Activated naive CD8-positive, alpha-beta T cell treated with anti-CD3 and anti-CD28 coated beads for 36 hours (primary cell): ENCODE measurements around the gene ARID1A. TPM values are rescaled to one million over a fixed set of nuclear protein-coding genes. Genes with fewer than 3 reads are reported as not detected.

ENCODE experiments used
- DNase-seq: peaks from one replicate; pipeline ENCODE4 v3.0.0; 2021
- H3K27ac Mint-ChIP-seq: one replicate; pipeline ENCODE4 v1.8.0; 2022; ENCODE audit warnings: mild to moderate bottlenecking, moderate library complexity, mixed read lengths
- H3K27me3 Mint-ChIP-seq: one replicate; pipeline ENCODE4 v1.8.0; 2022; ENCODE audit warnings: mild to moderate bottlenecking, mixed read lengths
- H3K36me3 Mint-ChIP-seq: one replicate; pipeline ENCODE4 v1.8.0; 2021; ENCODE audit warnings: mild to moderate bottlenecking, mixed read lengths
- H3K4me1 Mint-ChIP-seq: one replicate; pipeline ENCODE4 v1.8.0; 2021; ENCODE audit warnings: mixed read lengths
- H3K4me3 Mint-ChIP-seq: one replicate; pipeline ENCODE4 v1.8.0; 2022; ENCODE audit warnings: mild to moderate bottlenecking, moderate library complexity, mixed read lengths
- H3K9me3 Mint-ChIP-seq: one replicate; pipeline ENCODE4 v1.8.0; 2022; ENCODE audit warnings: mixed read lengths
- total RNA-seq, 2 experiments: library from RNA; stranded (reverse); gene quantifications; one replicate each; pipeline ENCODE4 v1.2.3, GENCODE V29; 2021

ARID1A gene
- total RNA-seq, 2 experiments from 2014 or later: 75.6 to 78.4 TPM

DNA sequence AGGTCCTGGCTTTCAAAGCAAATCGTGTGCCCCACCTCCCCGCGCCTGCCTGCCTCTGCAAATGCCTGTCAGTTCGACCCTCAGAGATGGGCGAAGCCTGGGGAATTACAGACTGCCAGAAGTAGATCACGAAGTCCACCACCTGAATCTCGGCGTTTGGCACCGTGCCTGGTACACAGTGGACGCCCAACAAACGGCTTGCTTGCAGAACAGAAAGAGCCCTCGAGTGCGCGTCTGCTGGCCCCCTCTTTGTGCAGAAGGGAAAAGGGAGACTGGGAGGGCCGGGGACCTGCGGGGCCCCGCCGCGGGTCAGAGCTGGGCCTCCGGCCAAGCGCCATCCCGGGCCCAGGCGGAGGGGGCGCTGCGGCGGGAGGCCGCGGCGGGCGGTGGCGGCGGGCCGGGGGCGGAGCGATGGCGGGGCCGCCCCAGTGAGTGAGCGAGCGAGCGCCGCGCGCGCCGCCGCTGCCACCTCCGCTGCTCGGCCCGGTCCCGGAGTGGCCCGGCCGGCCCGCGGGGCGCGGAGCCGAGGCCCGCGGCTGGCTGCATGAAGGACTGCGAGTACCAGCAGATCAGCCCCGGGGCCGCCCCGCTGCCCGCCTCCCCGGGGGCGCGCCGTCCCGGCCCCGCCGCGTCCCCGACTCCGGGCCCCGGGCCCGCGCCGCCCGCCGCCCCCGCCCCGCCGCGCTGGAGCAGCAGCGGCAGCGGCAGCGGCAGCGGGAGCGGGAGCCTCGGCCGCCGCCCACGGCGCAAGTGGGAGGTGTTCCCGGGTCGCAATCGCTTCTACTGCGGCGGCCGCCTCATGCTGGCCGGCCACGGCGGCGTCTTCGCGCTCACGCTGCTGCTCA, 130.7 kb downstream of the ARID1A start, which contains the start of gene ZDHHC18:
TSS of gene ZDHHC18 (plus strand) at position 428 of the 845 bp plus-strand sequence. CDS start at position 545, 117 bp downstream.
- Mint-ChIP-seq H3K4me3 (peak within 1 kb of the TSS; percentile 95), H3K4me1 (peaks cover 54% of the 10 kb centered on the region), H3K9me3 (no peaks in the 10 kb centered on the region), H3K36me3 (peaks cover 28% of the 10 kb centered on the region), H3K27me3 (no peaks in the 10 kb centered on the region), H3K27ac (peak within 1 kb of the TSS; percentile 91)
- peak; percentile 84 for DNase-seq

DNA sequence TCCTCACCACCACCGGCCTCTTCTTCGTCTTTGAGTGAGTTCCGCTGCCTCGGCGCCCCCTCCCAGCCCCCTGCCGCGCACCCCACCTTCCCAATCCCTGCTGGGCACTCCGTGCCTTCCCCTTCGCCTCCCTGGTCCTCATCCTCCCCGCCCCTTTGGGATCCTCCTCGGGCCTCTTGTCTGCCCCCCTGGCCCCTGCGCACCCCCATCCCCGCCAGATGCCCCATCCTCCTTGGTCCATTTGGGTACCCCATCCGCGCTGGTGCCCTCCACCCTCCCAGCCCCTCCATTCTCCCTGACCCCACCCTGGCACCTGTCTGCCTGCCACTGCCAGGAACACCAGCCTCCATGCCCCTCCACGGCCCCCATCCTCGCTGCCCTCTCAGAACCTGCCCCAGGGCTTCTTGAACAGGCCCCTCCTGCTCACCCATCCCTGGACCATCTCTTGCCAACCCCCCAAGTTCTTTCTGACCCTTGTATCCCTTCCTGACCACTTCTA, 131.3 kb downstream of the ARID1A start:
- H3K27me3 Mint-ChIP-seq: no peaks in the 10 kb centered on the region
- peaks cover 33% of the 10 kb centered on the region for H3K36me3 Mint-ChIP-seq
- H3K27ac Mint-ChIP-seq: peak overlapping the region; percentile 91
- H3K4me1 Mint-ChIP-seq: peaks cover 60% of the 10 kb centered on the region
- H3K9me3 Mint-ChIP-seq: no peaks in the 10 kb centered on the region
- DNase-seq: no peak
- H3K4me3 Mint-ChIP-seq: peak overlapping the region; percentile 95

DNA sequence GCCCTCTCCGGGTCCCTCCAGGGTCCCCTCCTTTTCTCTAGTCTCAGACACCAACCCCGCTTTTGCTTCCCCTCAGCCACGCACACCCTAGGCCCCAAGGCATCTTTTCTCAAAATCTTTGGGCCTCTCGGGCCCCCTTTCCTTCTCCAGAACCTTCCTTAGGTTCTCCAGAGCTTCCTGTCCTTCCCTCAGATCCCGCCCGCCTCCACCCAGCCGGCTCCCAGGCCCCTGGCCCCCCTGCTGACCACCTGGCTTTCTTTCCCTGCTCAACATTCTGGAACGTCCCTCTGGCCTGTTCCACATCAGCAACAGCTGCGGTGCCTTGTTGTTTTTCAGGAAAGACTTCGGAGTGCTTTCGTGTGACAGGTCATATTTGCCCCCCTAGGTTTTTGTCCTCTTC, 131.8 kb downstream of the ARID1A start:
- DNase-seq: no peak
- Mint-ChIP-seq H3K27me3 (no peaks in the 10 kb centered on the region), H3K4me1 (peaks cover 65% of the 10 kb centered on the region), H3K9me3 (no peaks in the 10 kb centered on the region), H3K27ac (peak overlapping the region; percentile 91), H3K36me3 (peaks cover 35% of the 10 kb centered on the region), H3K4me3 (peak overlapping the region; percentile 95)

DNA sequence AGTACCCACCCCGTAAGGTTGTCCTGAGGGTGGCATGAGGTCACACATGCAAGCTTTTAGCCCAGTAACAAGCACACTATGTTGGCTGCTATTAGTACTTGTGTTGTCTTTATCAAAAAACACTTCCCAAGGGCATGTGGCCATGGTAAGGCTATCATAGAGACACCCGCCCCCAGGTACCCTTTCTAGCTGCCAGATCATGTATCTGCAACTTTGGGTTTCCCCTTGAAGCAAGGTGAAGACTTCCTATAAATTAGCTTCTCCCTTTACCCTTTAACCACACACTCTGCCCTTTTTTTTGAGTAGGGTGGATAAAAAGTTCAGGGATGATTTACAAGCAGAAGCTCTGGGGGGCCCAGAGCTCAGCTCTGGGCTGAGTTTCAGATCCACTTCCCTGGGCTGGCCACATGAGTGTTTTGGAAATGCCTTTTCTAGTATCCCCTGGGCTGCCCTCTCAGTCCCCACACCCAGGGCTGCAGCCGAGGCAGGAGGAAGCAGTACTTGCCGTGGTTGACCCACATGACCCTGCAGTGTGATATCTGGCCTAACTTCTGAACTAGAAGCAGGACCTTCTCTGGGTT, 132.7 kb downstream of the ARID1A start:
- H3K27me3 Mint-ChIP-seq: no peaks in the 10 kb centered on the region
- peaks cover 40% of the 10 kb centered on the region for H3K36me3 Mint-ChIP-seq
- peak overlapping the region; percentile 95 for H3K4me3 Mint-ChIP-seq
- H3K4me1 Mint-ChIP-seq: peaks cover 69% of the 10 kb centered on the region
- DNase-seq: no peak
- peak overlapping the region; percentile 91 for H3K27ac Mint-ChIP-seq
- H3K9me3 Mint-ChIP-seq: no peaks in the 10 kb centered on the region

DNA sequence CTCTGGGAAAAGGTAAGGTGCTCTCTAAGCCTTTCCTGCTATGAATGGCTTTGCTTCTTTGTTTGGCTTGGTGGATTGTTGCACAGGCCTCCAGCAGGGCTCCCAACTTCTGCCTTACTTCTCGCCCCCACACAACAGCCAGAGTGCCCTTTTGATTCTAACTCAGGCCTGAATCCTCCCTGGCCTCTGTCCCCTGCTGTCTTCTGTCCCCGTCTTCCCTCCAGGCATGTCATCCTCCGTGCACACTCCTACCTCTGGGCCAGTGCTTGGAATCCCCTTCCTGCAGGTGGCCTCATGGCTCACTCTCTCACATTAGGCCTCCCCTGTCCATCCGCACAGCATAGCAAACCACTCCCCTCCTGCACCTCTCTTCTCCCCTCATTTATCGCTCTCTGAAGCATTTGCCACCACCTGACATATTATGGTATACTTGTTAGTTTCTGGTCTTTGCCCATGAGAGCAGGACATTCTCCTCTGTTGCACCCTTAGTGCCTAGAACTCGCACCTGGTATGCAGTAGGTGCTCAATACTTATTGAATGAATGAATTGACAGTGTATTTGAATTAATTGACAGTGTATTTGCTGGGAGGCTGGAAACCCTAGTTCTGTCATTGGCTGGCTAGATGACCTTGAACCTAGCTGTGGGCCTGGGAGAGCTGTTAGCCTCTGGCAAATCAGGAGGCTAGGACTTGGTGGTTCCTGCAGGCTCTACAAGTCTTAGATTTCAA, 133.5 kb downstream of the ARID1A start:
- peaks cover 44% of the 10 kb centered on the region for H3K36me3 Mint-ChIP-seq
- H3K4me3 Mint-ChIP-seq: peak overlapping the region; percentile 95
- DNase-seq: no peak
- H3K27me3 Mint-ChIP-seq: no peaks in the 10 kb centered on the region
- no peaks in the 10 kb centered on the region for H3K9me3 Mint-ChIP-seq
- H3K27ac Mint-ChIP-seq: peak overlapping the region; percentile 91
- peaks cover 78% of the 10 kb centered on the region for H3K4me1 Mint-ChIP-seq

DNA sequence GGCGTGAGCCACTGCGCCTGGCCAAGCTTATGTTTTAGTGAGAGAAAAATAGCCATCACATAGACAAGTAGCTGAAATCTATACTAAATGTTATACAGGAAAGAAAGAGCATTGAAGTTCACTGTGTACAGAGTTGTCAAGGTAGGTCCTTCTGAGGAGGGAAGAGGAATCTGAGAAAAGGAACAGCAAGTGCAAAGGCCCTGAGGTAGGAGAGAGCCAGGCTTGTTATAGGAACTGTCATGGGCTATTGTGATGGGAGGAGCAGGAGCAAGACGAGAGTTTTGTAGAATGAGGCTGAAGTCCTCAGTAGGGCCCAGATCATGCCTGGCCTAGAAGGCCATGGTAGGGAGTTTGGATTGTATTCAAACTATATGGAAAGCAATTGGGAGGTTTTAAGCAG, 135.2 kb downstream of the ARID1A start:
- Mint-ChIP-seq H3K27me3 (no peaks in the 10 kb centered on the region), H3K36me3 (peaks cover 56% of the 10 kb centered on the region), H3K9me3 (no peaks in the 10 kb centered on the region), H3K27ac (peak overlapping the region; percentile 57), H3K4me3 (no peak overlapping the region), H3K4me1 (peaks cover 74% of the 10 kb centered on the region)
- DNase-seq: no peak

Other genes with a start within 250 kb of the ARID1A start
- gene HMGN2, start 223.6 kb upstream of the ARID1A start, total RNA-seq: 100 to 1,000 TPM; 948 to 957 TPM
- gene RPS6KA1, start 166.3 kb upstream of the ARID1A start, total RNA-seq: 100 to 1,000 TPM; 131 to 133 TPM
- gene PIGV, start 91.9 kb downstream of the ARID1A start, total RNA-seq: 10 to 100 TPM; 20.8 to 20.9 TPM
- 10 to 100 TPM; 48.5 to 48.8 TPM for gene ZDHHC18, start 130.7 kb downstream of the ARID1A start, total RNA-seq
- gene SFN, start 167.1 kb downstream of the ARID1A start, total RNA-seq: under 1 TPM in 1 of 2 experiments, not detected in 1; 0.43 TPM
- gene GPN2, start 194.3 kb downstream of the ARID1A start, total RNA-seq: 10 to 100 TPM; 64.1 to 65.0 TPM
- gene GPATCH3, start 204.5 kb downstream of the ARID1A start, total RNA-seq: 10 to 100 TPM; 13.3 to 14.4 TPM
- not detected for gene NR0B2, start 218.0 kb downstream of the ARID1A start, total RNA-seq
- 100 to 1,000 TPM; 146 to 147 TPM for gene NUDC, start 225.7 kb downstream of the ARID1A start, total RNA-seq